Endothelial cell of hepatic sinusoid (primary cell): Measurements from ENCODE around the gene SLC12A4.

Experiments used
- in situ Hi-C: cut with HindIII; loops from 2 replicates; pipeline ENCODE4 v1.10.0; 2017; ENCODE audit warnings: low sequenced_read_pairs

Gene SLC12A4

DNA sequence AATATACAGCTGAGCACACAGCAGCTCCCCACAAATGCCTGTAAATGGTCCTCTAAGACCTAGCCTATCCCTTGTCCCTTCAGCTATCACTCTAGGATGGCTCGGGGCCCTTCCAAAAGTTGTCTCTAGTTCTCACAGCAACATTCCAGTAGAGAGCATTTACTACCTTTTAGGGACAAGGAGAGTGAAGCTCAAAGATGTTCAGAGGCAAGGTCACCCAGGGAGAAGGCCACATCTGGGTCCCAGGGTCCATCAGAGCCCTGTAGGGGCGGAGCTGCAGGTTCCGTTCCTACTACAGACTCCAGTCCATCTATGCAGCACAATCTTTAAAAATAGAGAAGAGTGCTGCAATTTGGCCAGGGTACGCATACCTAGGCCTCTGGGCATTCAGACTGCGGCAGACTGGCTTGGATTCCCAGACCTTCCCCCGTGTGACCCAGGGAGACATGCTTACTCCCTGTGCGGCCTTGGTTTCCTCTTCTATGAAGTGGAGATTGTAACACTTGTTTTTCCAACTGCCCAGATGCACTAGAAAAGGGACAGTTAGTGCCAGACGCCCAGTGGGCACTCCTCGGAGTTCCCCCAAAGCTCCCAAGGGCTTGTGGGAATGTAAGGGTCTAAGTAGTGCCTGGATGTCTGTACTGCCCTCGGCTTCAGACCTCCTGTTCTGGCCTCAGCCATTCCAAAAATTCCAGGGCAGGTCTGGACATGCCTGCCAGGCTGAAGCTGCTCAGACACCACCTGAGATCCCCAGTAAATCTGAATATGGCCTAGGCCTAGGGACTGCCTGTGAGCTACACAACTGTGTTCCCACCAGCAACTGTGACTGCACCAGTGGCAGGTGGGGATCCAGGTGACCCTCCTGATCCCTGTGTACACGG, 2.5 kb downstream of the SLC12A4 start:
- in situ Hi-C loops = no loop called here

GRCh38 chr16:67964477-67965131, 3.8 kb downstream of the SLC12A4 start:
- in situ Hi-C loops = no loop called here

GRCh38 chr16:67963662-67964321, 4.6 kb downstream of the SLC12A4 start:
- in situ Hi-C loops = no loop called here

DNA sequence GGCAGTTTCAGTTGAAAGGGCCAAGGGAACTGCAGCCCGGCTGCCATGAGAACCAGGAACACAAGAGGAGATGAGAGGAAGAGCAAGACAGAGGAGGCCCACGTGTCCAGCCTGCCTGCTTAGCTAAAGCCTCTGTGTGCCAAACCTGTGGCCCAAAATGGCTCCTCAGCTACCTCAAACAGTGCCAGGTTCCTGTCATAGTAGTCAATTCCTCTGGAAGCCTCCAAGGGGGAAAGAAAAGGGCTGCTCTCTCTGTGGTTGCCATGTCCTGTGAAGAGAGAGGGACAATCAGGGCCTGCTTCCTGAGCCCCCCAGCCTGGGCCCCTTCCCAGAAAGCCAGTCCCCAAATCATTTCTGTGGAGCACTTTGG, 5.2 kb downstream of the SLC12A4 start:
- in situ Hi-C loops = no loop called here

GRCh38 chr16:67962135-67962534, 6.3 kb downstream of the SLC12A4 start:
- in situ Hi-C loops = no loop called here

DNA sequence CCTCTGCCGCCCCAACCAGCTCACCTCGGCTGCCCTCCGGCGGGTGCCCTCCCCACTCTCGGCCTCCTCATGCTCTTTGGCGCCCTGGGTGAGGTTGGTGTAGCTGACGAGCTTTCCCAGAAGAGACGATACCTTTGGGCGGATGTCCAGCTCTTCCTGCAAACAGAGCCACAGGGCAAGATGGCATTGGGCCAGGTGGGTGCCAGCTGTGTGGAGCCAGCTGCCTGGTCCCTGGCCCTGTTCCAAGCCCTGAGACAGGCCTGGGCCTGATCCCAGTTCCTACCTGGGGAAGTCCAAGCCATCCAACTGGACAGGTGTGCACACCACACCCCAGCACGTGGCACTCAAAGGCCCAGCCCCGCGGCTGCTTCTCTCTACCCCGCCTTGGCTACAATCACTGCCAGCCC, 6.9 kb downstream of the SLC12A4 start:
- in situ Hi-C loops = no loop called here

DNA sequence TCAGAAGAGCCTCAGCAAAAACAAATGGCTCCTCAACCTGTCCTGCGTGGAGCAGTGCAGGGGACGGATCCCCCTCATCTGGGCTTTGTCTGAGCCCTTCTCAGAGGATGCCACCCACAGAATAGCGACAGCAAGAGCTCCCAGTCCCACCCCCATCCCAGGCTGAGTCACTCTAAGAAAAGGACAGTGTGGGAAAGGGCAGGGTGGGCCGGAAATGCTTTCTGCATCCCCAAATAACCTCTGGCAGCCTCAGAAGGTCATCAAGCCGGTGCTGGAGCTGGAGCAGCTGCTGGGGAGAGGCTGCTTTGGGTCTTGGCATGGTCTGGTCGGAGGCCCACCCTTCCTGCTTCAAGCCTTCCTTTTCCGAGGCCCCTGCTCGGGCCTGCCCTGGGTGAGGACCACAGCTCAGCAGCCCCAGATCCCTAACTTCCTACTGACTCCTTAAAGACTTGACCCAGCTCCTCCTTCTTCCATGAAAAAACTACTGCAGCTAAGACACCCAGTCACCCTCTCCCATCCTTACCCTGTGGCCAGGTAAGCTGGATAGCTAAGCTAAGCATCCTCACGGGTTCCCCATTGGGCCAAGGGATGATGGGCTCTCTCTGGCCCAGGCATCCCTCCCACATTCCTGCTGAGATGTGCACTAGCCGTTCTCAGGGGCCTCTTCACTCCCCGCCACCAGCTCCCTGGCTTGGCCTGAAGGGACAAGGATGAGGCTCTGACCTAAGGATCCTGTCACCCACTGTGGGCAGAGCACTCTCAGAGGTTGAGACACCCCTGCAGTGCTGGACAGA, 8.7 kb downstream of the SLC12A4 start:
- in situ Hi-C loops = no loop called here

DNA sequence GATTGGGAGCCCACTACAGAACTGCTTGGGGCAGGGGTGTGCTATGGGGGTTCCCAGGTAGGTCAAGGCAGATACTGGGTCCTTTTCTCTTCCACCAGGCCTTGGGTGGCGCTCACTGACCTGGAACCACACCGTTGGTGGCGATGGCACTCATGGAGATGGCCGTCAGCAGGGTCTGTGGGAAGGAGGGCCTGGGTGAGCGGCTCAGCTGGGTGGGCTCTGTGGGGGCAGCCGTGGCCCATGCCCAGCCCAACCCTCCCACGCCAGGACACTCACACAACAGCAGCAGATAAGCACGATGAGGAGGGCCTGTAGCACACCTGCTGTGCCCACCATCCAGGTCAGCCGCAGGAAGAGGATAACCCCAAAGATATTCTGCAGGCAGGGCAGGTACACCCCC, 10.8 kb downstream of the SLC12A4 start:
- in situ Hi-C loops = no loop called here

GRCh38 chr16:67954421-67955196, 13.8 kb downstream of the SLC12A4 start:
- in situ Hi-C loops = no loop called here

GRCh38 chr16:67953641-67954375, 14.6 kb downstream of the SLC12A4 start:
- in situ Hi-C loops = no loop called here

DNA sequence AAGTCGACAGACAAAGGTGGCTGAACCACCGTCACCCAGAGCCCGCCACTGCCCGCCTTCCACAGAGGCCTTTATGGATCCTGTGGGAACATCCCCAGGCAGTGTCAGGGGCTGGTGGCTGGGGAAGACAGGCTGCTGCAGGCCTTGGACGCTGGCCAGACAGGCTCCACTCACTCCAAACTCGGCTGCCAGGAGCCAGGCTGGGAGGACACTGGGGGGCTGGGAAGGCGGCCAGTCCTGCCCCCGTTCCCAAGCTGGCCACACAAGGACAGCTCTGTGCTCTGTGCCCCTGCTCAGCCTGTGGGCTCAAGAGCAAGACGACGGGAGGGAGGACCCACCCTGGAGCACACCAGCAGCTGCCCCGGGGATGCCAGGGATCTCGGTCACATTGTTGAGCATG, 17.0 kb downstream of the SLC12A4 start:
- in situ Hi-C loops = no loop called here

GRCh38 chr16:67950335-67950843, 18.0 kb downstream of the SLC12A4 start:
- in situ Hi-C loops = no loop called here

DNA sequence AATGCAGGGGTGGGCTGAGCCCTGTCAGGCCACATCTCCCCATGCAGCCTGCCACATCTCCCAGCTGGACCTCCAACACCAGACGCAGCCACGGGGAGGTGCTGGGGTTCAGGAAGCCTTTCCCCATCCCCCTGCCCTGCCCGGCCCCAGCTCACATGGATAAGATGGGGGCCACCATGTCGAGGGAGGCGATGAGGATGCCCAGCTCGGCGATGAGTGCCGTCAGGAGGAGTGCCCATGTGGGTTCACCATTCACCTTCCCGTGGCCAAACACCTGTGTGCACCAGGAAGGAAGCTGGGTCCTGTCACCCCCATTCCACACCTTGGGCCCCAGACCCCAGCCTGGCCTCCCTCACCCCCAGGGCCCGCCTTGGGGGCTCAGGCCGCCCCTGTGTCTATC, 18.8 kb downstream of the SLC12A4 start:
- in situ Hi-C loops = no loop called here

GRCh38 chr16:67948015-67948414, 20.4 kb downstream of the SLC12A4 start:
- in situ Hi-C loops = no loop called here

GRCh38 chr16:67946966-67947558, 21.4 kb downstream of the SLC12A4 start:
- in situ Hi-C loops = no loop called here

DNA sequence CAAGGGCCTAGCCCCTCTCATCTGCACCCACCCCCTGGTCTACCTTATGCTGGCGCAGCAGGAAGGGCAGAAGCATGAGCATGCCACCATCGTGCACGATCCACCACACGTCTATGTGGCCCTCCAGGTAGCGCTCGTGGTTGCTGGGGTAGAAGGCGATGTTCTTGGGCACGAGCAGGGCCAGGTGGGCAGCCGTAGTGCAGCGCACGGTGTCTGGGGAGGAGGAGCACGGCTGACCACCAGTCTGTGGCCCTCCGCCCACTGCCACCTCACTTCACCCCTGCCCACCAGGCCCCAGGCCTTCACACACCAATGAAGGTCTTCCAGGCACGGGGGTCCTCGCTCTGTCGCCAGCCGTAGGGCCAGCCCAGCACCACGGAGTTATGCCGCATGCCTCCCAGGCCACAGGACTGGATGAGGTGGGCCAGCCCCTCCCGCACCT, 22.3 kb downstream of the SLC12A4 start:
- in situ Hi-C loops = no loop called here

- in situ Hi-C loops = no loop called here
These were observed 23.0 kb downstream of the SLC12A4 start for GRCh38 chr16:67945392-67945933.

- in situ Hi-C loops = no loop called here
These were observed 23.6 kb downstream of the SLC12A4 start for GRCh38 chr16:67944690-67945391.
